A549 (cell line): ENCODE measurements around the gene OTUD7B. TPM values are rescaled to one million over a fixed set of nuclear protein-coding genes. Genes with fewer than 3 reads are reported as not detected.

ENCODE experiments used
- ATAC-seq, 2 experiments: fragments of 200-7000 bp in 1 of 2; fragments of >200 bp in 1 of 2; cut with Nextera tagmentation in 1 of 2; cut with Tn5 transposase in 1 of 2; 3 replicates each; pipeline versions ENCODE4 v1.8.0 to v1.9.1; 2018 to 2020; ENCODE audit warnings: mild to moderate bottlenecking in 1 of 2, moderate library complexity in 1 of 2
- CTCF ChIA-PET: fragments of 300-600 bp; sonication (Branson Sonifier 250); formaldehyde crosslinking; extraction: SDS; loops from one replicate; lab custom pipeline; 2021; ENCODE audit warnings: antibody characterized with exemption, inconsistent platforms; lab: Yijun Ruan, JAX
- POLR2A ChIA-PET: fragments of 350-600 bp; formaldehyde crosslinking; extraction: SDS; loops from one replicate; lab custom pipeline; 2021; ENCODE audit warnings: antibody characterized with exemption, inconsistent platforms; lab: Yijun Ruan, JAX
- DNase-seq, 2 experiments: peaks; one replicate each; pipeline versions ENCODE4 v3.0.0 to v3.0.0-alpha.2; 2011 to 2016; ENCODE audit warnings: low read depth in 1 of 2, low spot score in 1 of 2
- FAIRE-seq: peaks from 2 replicates; lab custom pipeline; 2011; peaks lifted over from hg19 to GRCh38; lab: Jason Lieb, UNC
- H3K27ac ChIP-seq, 2 experiments: fragments of >200 bp; sonication (Bioruptor Twin); formaldehyde crosslinking; 3 replicates each; pipeline ENCODE4 v1.5.1; 2016 to 2017
- H3K4me1 ChIP-seq: fragments of >200 bp; sonication (Bioruptor Twin); formaldehyde crosslinking; 3 replicates; pipeline ENCODE4 v1.6.1; 2016
- H3K4me2 ChIP-seq: fragments of >200 bp; sonication (Bioruptor Twin); formaldehyde crosslinking; 3 replicates; pipeline ENCODE4 v1.6.1; 2016
- H3K4me3 ChIP-seq: fragments of >200 bp; sonication (Bioruptor Twin); formaldehyde crosslinking; 3 replicates; pipeline ENCODE4 v1.5.1; 2016
- H3K9me3 ChIP-seq: fragments of >200 bp; sonication (Bioruptor Twin); formaldehyde crosslinking; 3 replicates; pipeline ENCODE4 v1.6.1; 2016
- CHD4 ChIP-seq: fragments of 200-600 bp; sonication (generic); IDR thresholded peaks from 2 replicates; pipeline ENCODE4 v1.6.1; 2016; ENCODE audit warnings: antibody characterized with exemption, mild to moderate bottlenecking, borderline replicate concordance
- EP300 ChIP-seq, 2 experiments: fragments of >200 bp; sonication (Bioruptor Twin); formaldehyde crosslinking; IDR thresholded peaks; 2 replicates in 1 of 2; 3 replicates in 1 of 2; pipeline ENCODE4 v1.6.1; 2016 to 2017
- HOXA7 ChIP-seq: fragments of 250-450 bp; sonication (Bioruptor Pico); IDR thresholded peaks from 2 replicates; pipeline ENCODE4 v1.5.0; 2020; ENCODE audit warnings: mild to moderate bottlenecking, moderate library complexity
- HOXB13 ChIP-seq: fragments of 250-450 bp; sonication (Bioruptor Pico); IDR thresholded peaks from 2 replicates; pipeline ENCODE4 v1.5.0; 2020; ENCODE audit warnings: low read depth, mild to moderate bottlenecking, moderate library complexity
- HOXB5 ChIP-seq: fragments of 250-450 bp; sonication (Bioruptor Pico); IDR thresholded peaks from 2 replicates; pipeline ENCODE4 v1.5.0; 2020; ENCODE audit warnings: mild to moderate bottlenecking, moderate library complexity
- POLR2AphosphoS2 ChIP-seq: conservative IDR thresholded peaks from 2 replicates; pipeline ENCODE4 v1.6.1; 2012; ENCODE audit warnings: low read length, improper control_type of control experiment, inconsistent platforms
- RAD21 ChIP-seq, 2 experiments: fragments of >200 bp in 1 of 2; sonication (Bioruptor Twin) in 1 of 2; formaldehyde crosslinking in 1 of 2; IDR thresholded peaks in 1 of 2; conservative IDR thresholded peaks in 1 of 2; 2 replicates in 1 of 2; 3 replicates in 1 of 2; pipeline ENCODE4 v1.6.1; 2012 to 2018; ENCODE audit warnings: inconsistent platforms in 1 of 2
- RARB ChIP-seq: fragments of 250-450 bp; sonication (Bioruptor Pico); IDR thresholded peaks from 2 replicates; pipeline ENCODE4 v1.8.0; 2021; ENCODE audit warnings: mild to moderate bottlenecking, moderate library complexity
- SMC3 ChIP-seq: fragments of >200 bp; sonication (Bioruptor Twin); formaldehyde crosslinking; IDR thresholded peaks from 3 replicates; pipeline ENCODE4 v1.6.1; 2018; ENCODE audit warnings: inconsistent platforms
- TFCP2L1 ChIP-seq: fragments of 250-450 bp; sonication (Bioruptor Pico); IDR thresholded peaks from 2 replicates; pipeline ENCODE4 v1.5.0; 2021; ENCODE audit warnings: mild to moderate bottlenecking
- WGBS: methylation state at CpG from one replicate; pipeline ENCODE4 v1.1.6; 2017; ENCODE audit errors: missing lambda C conversion rate; 5-methylcytosine and 5-hydroxymethylcytosine counted together
- polyA plus RNA-seq, 4 experiments: library from polyadenylated mRNA; depleted of rRNA in 3 of 4; stranded (reverse); fragments of >200 nt; fragmentation: RNase III in 1 of 4; extraction: RNeasy Plus Mini Kit Qiagen cat#74134 plus additional on column Dnase treatment in 1 of 4; gene quantifications; 2 replicates in 3 of 4; 3 replicates in 1 of 4; pipeline ENCODE4 v1.2.3, GENCODE V29; 2011 to 2017
- TF ChIP-seq, protein P1 (sequence below): fragments of >200 bp; sonication (Bioruptor Twin); formaldehyde crosslinking; IDR thresholded peaks from 3 replicates; pipeline ENCODE4 v1.6.1; 2016
- TF ChIP-seq, protein P2 (sequence below): fragments of >200 bp; sonication (Bioruptor Twin); formaldehyde crosslinking; IDR thresholded peaks from 3 replicates; pipeline ENCODE4 v1.5.1; 2016
- TF ChIP-seq, protein P3 (sequence below): IDR thresholded peaks from 2 replicates; pipeline ENCODE4 v1.6.1; 2012; ENCODE audit warnings: low read depth, borderline replicate concordance
- TF ChIP-seq, protein P4 (sequence below): fragments of 200-600 bp; sonication (generic); IDR thresholded peaks from 2 replicates; pipeline ENCODE4 v1.6.1; 2016; ENCODE audit warnings: antibody characterized with exemption, mild to moderate bottlenecking, moderate library complexity
- TF ChIP-seq, protein P5 (sequence below): IDR thresholded peaks from 2 replicates; pipeline ENCODE4 v1.6.1; 2012

OTUD7B gene
- polyA plus RNA-seq, 2 of the 4 experiments (the other 2 are of a cell fraction): 8.0 to 12.1 TPM

DNA sequence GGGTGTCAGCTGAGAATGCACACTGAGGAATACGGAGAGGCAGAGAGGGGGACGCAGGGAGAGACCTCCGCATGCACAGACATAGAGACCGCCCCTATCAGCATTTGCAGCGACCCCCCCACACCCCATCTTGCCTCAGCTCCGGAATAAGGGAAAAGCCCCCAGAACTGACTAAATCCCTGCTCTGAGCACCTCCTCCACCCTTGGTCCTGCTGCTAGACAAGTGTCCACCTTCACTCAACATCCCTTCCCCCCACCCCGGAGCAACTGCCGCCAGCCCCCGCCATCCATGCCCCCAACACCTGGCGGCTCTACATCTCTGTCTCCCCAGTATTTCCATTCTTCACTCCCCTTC lies 93.7 kb downstream of the OTUD7B start (continued):
- TF ChIP-seq, protein P1, sequence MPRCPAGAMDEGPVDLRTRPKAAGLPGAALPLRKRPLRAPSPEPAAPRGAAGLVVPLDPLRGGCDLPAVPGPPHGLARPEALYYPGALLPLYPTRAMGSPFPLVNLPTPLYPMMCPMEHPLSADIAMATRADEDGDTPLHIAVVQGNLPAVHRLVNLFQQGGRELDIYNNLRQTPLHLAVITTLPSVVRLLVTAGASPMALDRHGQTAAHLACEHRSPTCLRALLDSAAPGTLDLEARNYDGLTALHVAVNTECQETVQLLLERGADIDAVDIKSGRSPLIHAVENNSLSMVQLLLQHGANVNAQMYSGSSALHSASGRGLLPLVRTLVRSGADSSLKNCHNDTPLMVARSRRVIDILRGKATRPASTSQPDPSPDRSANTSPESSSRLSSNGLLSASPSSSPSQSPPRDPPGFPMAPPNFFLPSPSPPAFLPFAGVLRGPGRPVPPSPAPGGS: no peak
- TF ChIP-seq, protein P2, sequence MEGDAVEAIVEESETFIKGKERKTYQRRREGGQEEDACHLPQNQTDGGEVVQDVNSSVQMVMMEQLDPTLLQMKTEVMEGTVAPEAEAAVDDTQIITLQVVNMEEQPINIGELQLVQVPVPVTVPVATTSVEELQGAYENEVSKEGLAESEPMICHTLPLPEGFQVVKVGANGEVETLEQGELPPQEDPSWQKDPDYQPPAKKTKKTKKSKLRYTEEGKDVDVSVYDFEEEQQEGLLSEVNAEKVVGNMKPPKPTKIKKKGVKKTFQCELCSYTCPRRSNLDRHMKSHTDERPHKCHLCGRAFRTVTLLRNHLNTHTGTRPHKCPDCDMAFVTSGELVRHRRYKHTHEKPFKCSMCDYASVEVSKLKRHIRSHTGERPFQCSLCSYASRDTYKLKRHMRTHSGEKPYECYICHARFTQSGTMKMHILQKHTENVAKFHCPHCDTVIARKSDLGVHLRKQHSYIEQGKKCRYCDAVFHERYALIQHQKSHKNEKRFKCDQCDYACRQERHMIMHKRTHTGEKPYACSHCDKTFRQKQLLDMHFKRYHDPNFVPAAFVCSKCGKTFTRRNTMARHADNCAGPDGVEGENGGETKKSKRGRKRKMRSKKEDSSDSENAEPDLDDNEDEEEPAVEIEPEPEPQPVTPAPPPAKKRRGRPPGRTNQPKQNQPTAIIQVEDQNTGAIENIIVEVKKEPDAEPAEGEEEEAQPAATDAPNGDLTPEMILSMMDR: no peak
- TF ChIP-seq, all 56 proteins: peak for 0

DNA sequence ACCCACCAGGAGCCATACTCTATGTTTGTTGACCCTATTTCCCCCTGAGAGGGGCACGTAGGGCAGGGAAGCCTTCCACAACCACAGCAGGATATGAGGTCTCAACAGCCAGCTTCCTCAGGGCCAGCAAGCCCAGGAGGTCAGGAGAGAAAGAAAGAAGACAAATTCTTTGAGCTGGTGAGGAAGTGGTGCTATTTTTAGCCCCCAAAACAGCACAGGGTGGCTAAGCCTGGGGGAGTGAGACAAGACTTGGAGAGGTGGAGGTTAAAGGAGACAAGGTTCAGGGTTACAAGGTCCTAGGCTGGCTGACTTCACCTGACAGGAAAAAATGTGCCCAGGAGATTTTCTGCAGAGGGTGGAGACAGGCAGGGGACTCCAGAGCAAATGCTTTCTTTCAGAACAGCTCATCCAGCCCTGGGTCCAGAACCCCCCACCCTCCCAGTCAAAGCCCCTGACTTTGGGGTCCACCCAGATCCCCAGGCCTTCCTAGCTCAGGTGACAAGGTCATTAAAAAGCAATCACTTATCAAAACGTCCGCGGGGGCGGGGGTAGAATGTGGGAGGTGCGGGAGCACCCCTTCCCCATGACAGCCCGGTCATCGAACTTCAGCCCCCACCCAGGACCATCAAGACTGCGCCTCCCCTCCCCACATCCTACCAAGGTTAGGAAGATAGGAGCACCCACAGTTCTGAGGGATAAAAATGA lies 94.2 kb downstream of the OTUD7B start:
- WGBS: 72% methylated on average over 9 of the region's 9 CpGs
- FAIRE-seq (no peak), ATAC-seq (no peak), DNase-seq (no peak)
- ChIA-PET CTCF (interaction anchor here (0.9 kb wide), 1 partner anchor 28 kb away, joined by 3 read pairs; a partner anchor contains a TSS), POLR2A (no interaction called here)
- Histone ChIP-seq H3K27ac (no peak overlapping the region), H3K9me3 (no peaks in the 10 kb centered on the region), H3K4me1 (no peaks in the 10 kb centered on the region), H3K4me3 (no peak overlapping the region), H3K4me2 (no peak overlapping the region)
- TF ChIP-seq TFCP2L1 (CRISPR knock-in tag) (no peak), CHD4 (no peak), SMC3 (no peak), EP300 (IDR thresholded peaks at IDR 0.05) (no peak), HOXB5 (CRISPR knock-in tag) (no peak), HOXA7 (CRISPR knock-in tag) (no peak), RAD21 (conservative IDR thresholded peaks at IDR 0.05 in 1 of 2, IDR thresholded peaks at IDR 0.05 in 1 of 2) (no peak), POLR2AphosphoS2 (no peak), RARB (CRISPR knock-in tag) (no peak), HOXB13 (CRISPR knock-in tag) (no peak)
- TF ChIP-seq, protein P3, sequence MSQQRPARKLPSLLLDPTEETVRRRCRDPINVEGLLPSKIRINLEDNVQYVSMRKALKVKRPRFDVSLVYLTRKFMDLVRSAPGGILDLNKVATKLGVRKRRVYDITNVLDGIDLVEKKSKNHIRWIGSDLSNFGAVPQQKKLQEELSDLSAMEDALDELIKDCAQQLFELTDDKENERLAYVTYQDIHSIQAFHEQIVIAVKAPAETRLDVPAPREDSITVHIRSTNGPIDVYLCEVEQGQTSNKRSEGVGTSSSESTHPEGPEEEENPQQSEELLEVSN: no peak
- TF ChIP-seq, protein P4, sequence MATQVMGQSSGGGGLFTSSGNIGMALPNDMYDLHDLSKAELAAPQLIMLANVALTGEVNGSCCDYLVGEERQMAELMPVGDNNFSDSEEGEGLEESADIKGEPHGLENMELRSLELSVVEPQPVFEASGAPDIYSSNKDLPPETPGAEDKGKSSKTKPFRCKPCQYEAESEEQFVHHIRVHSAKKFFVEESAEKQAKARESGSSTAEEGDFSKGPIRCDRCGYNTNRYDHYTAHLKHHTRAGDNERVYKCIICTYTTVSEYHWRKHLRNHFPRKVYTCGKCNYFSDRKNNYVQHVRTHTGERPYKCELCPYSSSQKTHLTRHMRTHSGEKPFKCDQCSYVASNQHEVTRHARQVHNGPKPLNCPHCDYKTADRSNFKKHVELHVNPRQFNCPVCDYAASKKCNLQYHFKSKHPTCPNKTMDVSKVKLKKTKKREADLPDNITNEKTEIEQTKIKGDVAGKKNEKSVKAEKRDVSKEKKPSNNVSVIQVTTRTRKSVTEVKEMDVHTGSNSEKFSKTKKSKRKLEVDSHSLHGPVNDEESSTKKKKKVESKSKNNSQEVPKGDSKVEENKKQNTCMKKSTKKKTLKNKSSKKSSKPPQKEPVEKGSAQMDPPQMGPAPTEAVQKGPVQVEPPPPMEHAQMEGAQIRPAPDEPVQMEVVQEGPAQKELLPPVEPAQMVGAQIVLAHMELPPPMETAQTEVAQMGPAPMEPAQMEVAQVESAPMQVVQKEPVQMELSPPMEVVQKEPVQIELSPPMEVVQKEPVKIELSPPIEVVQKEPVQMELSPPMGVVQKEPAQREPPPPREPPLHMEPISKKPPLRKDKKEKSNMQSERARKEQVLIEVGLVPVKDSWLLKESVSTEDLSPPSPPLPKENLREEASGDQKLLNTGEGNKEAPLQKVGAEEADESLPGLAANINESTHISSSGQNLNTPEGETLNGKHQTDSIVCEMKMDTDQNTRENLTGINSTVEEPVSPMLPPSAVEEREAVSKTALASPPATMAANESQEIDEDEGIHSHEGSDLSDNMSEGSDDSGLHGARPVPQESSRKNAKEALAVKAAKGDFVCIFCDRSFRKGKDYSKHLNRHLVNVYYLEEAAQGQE: no peak
- TF ChIP-seq, protein P5, sequence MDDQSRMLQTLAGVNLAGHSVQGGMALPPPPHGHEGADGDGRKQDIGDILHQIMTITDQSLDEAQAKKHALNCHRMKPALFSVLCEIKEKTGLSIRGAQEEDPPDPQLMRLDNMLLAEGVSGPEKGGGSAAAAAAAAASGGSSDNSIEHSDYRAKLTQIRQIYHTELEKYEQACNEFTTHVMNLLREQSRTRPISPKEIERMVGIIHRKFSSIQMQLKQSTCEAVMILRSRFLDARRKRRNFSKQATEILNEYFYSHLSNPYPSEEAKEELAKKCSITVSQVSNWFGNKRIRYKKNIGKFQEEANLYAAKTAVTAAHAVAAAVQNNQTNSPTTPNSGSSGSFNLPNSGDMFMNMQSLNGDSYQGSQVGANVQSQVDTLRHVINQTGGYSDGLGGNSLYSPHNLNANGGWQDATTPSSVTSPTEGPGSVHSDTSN: no peak
